ENCODE data around the gene DBH.

Gene DBH

GRCh38 chr9:133701981-133702797, 66.0 kb downstream of the DBH start:
- no peak for DNase-seq (ENCODE audit: low spot score)

GRCh38 chr9:133702798-133703590, 66.8 kb downstream of the DBH start:
- no peak for DNase-seq (ENCODE audit: low spot score)

GRCh38 chr9:133703591-133704399, 67.6 kb downstream of the DBH start:
- no peak for DNase-seq (ENCODE audit: low spot score)

- no peak for DNase-seq (ENCODE audit: low spot score)
Measured at GRCh38 chr9:133704711-133705181, 68.6 kb downstream of the DBH start.

DNA sequence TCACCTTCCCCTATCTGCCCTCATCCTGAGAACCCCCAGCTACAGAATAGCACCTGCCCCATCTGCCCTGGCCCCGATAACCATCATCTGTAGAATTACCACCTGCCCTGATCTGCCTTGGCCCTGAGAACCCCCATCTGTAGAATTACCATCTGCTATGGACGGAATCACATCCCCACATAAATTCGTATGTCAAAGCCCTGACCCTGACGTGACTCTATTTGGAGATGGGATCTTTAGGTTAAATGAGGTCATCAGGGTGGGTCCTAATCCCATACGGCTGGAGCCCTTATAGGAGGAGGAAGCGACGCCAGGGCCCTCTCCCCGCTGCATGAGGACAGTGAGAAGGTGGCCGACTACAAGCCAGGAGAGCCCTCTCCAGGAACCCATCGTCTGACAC, 69.4 kb downstream of the DBH start:
- no peak for DNase-seq (ENCODE audit: low spot score)

DNA sequence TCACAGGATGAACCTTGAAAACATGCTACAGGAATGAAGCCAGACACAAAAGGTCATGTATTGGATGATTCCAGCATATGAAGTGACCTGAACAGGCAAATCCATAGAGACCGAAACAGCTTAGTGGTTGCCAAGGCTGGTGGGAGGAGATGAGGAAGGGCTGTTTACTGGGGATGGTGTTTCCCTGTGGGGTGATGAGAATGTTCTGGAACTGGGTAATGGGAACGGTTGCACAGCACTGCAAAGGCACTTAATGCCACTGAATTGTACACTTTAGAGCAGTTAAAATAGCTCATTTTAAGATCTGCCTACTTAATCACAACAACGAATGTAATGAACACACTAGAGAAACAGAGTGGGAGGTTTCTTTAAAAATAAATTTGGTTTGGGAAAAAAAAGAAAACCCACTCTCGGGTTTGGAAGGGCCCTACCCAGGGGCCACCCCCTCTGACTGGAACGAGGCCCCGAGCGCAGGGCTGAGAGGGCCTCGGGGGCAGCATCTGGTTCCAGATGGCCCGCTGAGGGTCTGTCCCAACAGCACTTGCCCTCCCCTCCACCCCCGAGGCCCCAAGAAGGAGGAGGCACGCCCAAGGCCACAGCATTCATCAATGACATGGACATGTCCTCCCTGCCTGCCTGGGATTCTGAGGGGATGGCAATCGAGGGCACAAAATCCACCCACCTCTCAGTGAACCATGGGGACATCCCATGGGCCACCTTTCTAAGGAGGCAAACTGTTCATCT, 70.3 kb downstream of the DBH start:
- DNase-seq (ENCODE audit: low spot score) = no peak

- no peak for DNase-seq (ENCODE audit: low spot score)
Measured at GRCh38 chr9:133707065-133707762, 71.1 kb downstream of the DBH start.

- no peak for DNase-seq (ENCODE audit: low spot score)
Measured at GRCh38 chr9:133707763-133708245, 71.6 kb downstream of the DBH start.

GRCh38 chr9:133708246-133709014, 72.3 kb downstream of the DBH start:
- DNase-seq (ENCODE audit: low spot score) = no peak
